ENCODE measurements around the gene BCAT1. TPM values are rescaled to one million over a fixed set of nuclear protein-coding genes. Genes with fewer than 3 reads are reported as not detected.

The BCAT1 gene
- total RNA-seq, 1 experiment from 2014 or later, result 0.74 TPM

GRCh38 chr12:24955853-24956252 is 7.0 kb upstream of the BCAT1 start:
- Histone ChIP-seq H4K20me1 (ENCODE audit: insufficient read depth) (no peaks in the 10 kb centered on the region; the same call in 1 of the 2 replicates), H3K27me3 (ENCODE audit: insufficient read depth, low read length) (no peaks in the 10 kb centered on the region), H3K4me2 (ENCODE audit: low read length) (no peak overlapping the region), H3K4me1 (ENCODE audit: control insufficient read depth in 1 of 2, insufficient read depth in 2 of 2, low read length in 2 of 2) (no peaks in the 10 kb centered on the region), H2AFZ (ENCODE audit: low read depth, low read length, poor library complexity, severe bottlenecking) (no peak overlapping the region), H3K9ac (ENCODE audit: low read length) (no peak overlapping the region), H3K9me2 (ENCODE audit: insufficient read depth) (no peaks in the 10 kb centered on the region), H3K79me2 (ENCODE audit: insufficient read depth, low read length) (no peaks in the 10 kb centered on the region), H3K9me3 (ENCODE audit: control insufficient read depth in 1 of 2, insufficient read depth in 1 of 2, low read depth in 1 of 2, low read length in 2 of 2) (no peaks in the 10 kb centered on the region), H3K27ac (ENCODE audit: low read depth, low read length) (no peak overlapping the region), H3K36me3 (ENCODE audit: control insufficient read depth in 1 of 2, insufficient read depth in 2 of 2, low read length in 2 of 2) (no peaks in the 10 kb centered on the region), H3K4me3 (replicated peaks in 1 of 2; ENCODE audit: low read depth in 1 of 2, low read length in 2 of 2) (no peak overlapping the region)
- DNase-seq (ENCODE audit: low read depth, low spot score) (no peak), ATAC-seq (no peak)
- CTCF ChIA-PET, result no interaction called here
- POLR2A ChIA-PET, result no interaction called here
- TF ChIP-seq ZFX (IDR thresholded peaks at IDR 0.05) (no peak), SP1 (IDR thresholded peaks at IDR 0.05; ENCODE audit: low read depth) (no peak), CTCF (IDR thresholded peaks at IDR 0.05 in 2 of 3, conservative IDR thresholded peaks at IDR 0.05 in 1 of 3; ENCODE audit: borderline replicate concordance in 1 of 3, insufficient read depth in 1 of 3, low read depth in 2 of 3, low read length in 2 of 3) (no peak), FOSL1 (IDR thresholded peaks at IDR 0.05; ENCODE audit: low read depth) (no peak), RAD21 (IDR thresholded peaks at IDR 0.05; ENCODE audit: low read depth) (no peak)
- no TSS peak for BruUV-seq (replicated peaks)
- RAD21 ChIA-PET (ENCODE audit: low non-redundant PET in 1 of 2, low total read pairs in 2 of 2, uncharacterized antibody in 2 of 2, unreplicated experiment in 2 of 2), result no interaction called here
- intact Hi-C loops (cut with micrococcal nuclease), result no loop called here

- no peaks in the 10 kb centered on the region for H3K27me3 ChIP-seq (ENCODE audit: insufficient read depth, low read length)
- ATAC-seq (no peak), DNase-seq (ENCODE audit: low read depth, low spot score) (no peak)
- H3K36me3 ChIP-seq (ENCODE audit: control insufficient read depth in 1 of 2, insufficient read depth in 2 of 2, low read length in 2 of 2), result no peaks in the 10 kb centered on the region
- no peaks in the 10 kb centered on the region for H3K9me3 ChIP-seq (ENCODE audit: control insufficient read depth in 1 of 2, insufficient read depth in 1 of 2, low read depth in 1 of 2, low read length in 2 of 2)
- no peaks in the 10 kb centered on the region; the same call in 1 of the 2 replicates for H4K20me1 ChIP-seq (ENCODE audit: insufficient read depth)
- H3K9ac ChIP-seq (ENCODE audit: low read length), result no peak overlapping the region
- RAD21 ChIA-PET (ENCODE audit: low non-redundant PET in 1 of 2, low total read pairs in 2 of 2, uncharacterized antibody in 2 of 2, unreplicated experiment in 2 of 2), result no interaction called here
- no peak overlapping the region for H2AFZ ChIP-seq (ENCODE audit: low read depth, low read length, poor library complexity, severe bottlenecking)
- intact Hi-C loops (cut with micrococcal nuclease), result no loop called here
- TF ChIP-seq JUND (IDR thresholded peaks at IDR 0.05) (no peak), EZH2phosphoT487 (IDR thresholded peaks at IDR 0.05; ENCODE audit: borderline replicate concordance) (no peak), POLR2AphosphoS5 (IDR thresholded peaks at IDR 0.05; ENCODE audit: low read depth, low read length) (no peak), CEBPB (IDR thresholded peaks at IDR 0.05; ENCODE audit: low read depth) (no peak), FOSL1 (IDR thresholded peaks at IDR 0.05; ENCODE audit: low read depth) (no peak), EZH2 (IDR thresholded peaks at IDR 0.05) (no peak), SP1 (IDR thresholded peaks at IDR 0.05; ENCODE audit: low read depth) (no peak)
- TF ChIP-seq, protein P1, sequence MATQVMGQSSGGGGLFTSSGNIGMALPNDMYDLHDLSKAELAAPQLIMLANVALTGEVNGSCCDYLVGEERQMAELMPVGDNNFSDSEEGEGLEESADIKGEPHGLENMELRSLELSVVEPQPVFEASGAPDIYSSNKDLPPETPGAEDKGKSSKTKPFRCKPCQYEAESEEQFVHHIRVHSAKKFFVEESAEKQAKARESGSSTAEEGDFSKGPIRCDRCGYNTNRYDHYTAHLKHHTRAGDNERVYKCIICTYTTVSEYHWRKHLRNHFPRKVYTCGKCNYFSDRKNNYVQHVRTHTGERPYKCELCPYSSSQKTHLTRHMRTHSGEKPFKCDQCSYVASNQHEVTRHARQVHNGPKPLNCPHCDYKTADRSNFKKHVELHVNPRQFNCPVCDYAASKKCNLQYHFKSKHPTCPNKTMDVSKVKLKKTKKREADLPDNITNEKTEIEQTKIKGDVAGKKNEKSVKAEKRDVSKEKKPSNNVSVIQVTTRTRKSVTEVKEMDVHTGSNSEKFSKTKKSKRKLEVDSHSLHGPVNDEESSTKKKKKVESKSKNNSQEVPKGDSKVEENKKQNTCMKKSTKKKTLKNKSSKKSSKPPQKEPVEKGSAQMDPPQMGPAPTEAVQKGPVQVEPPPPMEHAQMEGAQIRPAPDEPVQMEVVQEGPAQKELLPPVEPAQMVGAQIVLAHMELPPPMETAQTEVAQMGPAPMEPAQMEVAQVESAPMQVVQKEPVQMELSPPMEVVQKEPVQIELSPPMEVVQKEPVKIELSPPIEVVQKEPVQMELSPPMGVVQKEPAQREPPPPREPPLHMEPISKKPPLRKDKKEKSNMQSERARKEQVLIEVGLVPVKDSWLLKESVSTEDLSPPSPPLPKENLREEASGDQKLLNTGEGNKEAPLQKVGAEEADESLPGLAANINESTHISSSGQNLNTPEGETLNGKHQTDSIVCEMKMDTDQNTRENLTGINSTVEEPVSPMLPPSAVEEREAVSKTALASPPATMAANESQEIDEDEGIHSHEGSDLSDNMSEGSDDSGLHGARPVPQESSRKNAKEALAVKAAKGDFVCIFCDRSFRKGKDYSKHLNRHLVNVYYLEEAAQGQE (IDR thresholded peaks at IDR 0.05; ENCODE audit: low read depth), result no peak
- no peak overlapping the region for H3K4me3 ChIP-seq (replicated peaks in 1 of 2; ENCODE audit: low read depth in 1 of 2, low read length in 2 of 2)
- H3K4me2 ChIP-seq (ENCODE audit: low read length), result no peak overlapping the region
- no peaks in the 10 kb centered on the region for H3K4me1 ChIP-seq (ENCODE audit: control insufficient read depth in 1 of 2, insufficient read depth in 2 of 2, low read length in 2 of 2)
- no TSS peak for BruUV-seq (replicated peaks)
- no peaks in the 10 kb centered on the region for H3K79me2 ChIP-seq (ENCODE audit: insufficient read depth, low read length)
- H3K27ac ChIP-seq (ENCODE audit: low read depth, low read length), result no peak overlapping the region
- POLR2A ChIA-PET, result no interaction called here
- CTCF ChIA-PET, result no interaction called here
- no peaks in the 10 kb centered on the region for H3K9me2 ChIP-seq (ENCODE audit: insufficient read depth)
Measured at GRCh38 chr12:24955389-24955788, 6.5 kb upstream of the BCAT1 start.

Measured in HCT116 (cell line).